Thoracic aorta (tissue), 2 donors: ENCODE measurements around the gene NUDC. TPM values are rescaled to one million over a fixed set of nuclear protein-coding genes. Genes with fewer than 3 reads are reported as not detected.

ENCODE experiments used
- ATAC-seq: fragments of 150-250 bp; one replicate; pipeline ENCODE4 v1.8.0; 2017; ENCODE audit warnings: low read depth; ENCODE audit not compliant: insufficient number of reproducible peaks, low FRiP score
- DNase-seq: peaks from one replicate; pipeline ENCODE4 v3.0.0-alpha.2; 2020; ENCODE audit warnings: low spot score
- H3K27ac ChIP-seq, 2 donors: fragments of 200-600 bp; sonication (generic); 1 replicate in 1 of 2; 2 replicates in 1 of 2; pipeline ENCODE4 v1.5.1; 2016; ENCODE audit warnings: mild to moderate bottlenecking in 2 of 2, moderate library complexity in 2 of 2
- H3K27me3 ChIP-seq: fragments of 200-600 bp; sonication (generic); replicated peaks from 2 replicates; pipeline ENCODE4 v1.6.0; 2016; ENCODE audit warnings: mild to moderate bottlenecking; ENCODE audit not compliant: insufficient read depth
- H3K36me3 ChIP-seq: fragments of 200-600 bp; sonication (generic); one replicate; pipeline ENCODE4 v1.5.1; 2016
- H3K4me1 ChIP-seq, 2 donors: fragments of 200-600 bp; sonication (generic); 1 replicate in 1 of 2; 2 replicates in 1 of 2; pipeline versions ENCODE4 v1.5.1 to v1.6.0; 2016; ENCODE audit warnings: low read depth in 2 of 2, mild to moderate bottlenecking in 1 of 2; ENCODE audit not compliant: control insufficient read depth in 1 of 2
- H3K4me3 ChIP-seq: fragments of 200-600 bp; sonication (generic); 2 replicates; pipeline ENCODE4 v1.5.1; 2016; ENCODE audit warnings: mild to moderate bottlenecking
- H3K9me3 ChIP-seq: fragments of 200-600 bp; sonication (generic); 2 replicates; pipeline ENCODE4 v1.5.1; 2016
- CTCF ChIP-seq: fragments of 200-600 bp; sonication (generic); IDR thresholded peaks from one replicate; pipeline ENCODE4 v1.5.1; 2019; ENCODE audit warnings: antibody characterized with exemption
- total RNA-seq, 2 donors: library from RNA; depleted of rRNA; stranded (reverse); fragments of >200 nt; gene quantifications; one replicate each; pipeline versions ENCODE4 v1.1.0 to v1.2.3, GENCODE V29; 2016

NUDC gene
- total RNA-seq, 2 donors from 2014 or later: 36.8 to 56.4 TPM

- Histone ChIP-seq H3K36me3 (peaks cover 35% of the 10 kb centered on the region), H3K27me3 (no peaks in the 10 kb centered on the region), H3K4me1 (peaks cover 6 to 15% of the 10 kb centered on the region in 2 donors), H3K9me3 (no peaks in the 10 kb centered on the region), H3K27ac (no peak overlapping the region), H3K4me3 (no peak overlapping the region)
- no peak for TF ChIP-seq CTCF
- ATAC-seq (no peak), DNase-seq (no peak)
Measured at GRCh38 chr1:26894263-26894662, 27.3 kb upstream of the NUDC start.

GRCh38 chr1:26897351-26897750 lies 24.2 kb upstream of the NUDC start:
- Histone ChIP-seq H3K36me3 (peaks cover 32% of the 10 kb centered on the region), H3K27ac (no peak overlapping the region), H3K4me3 (no peak overlapping the region), H3K9me3 (no peaks in the 10 kb centered on the region), H3K27me3 (no peaks in the 10 kb centered on the region), H3K4me1 (peaks cover 8 to 23% of the 10 kb centered on the region in 2 donors)
- DNase-seq (no peak), ATAC-seq (no peak)
- TF ChIP-seq CTCF: no peak

DNA sequence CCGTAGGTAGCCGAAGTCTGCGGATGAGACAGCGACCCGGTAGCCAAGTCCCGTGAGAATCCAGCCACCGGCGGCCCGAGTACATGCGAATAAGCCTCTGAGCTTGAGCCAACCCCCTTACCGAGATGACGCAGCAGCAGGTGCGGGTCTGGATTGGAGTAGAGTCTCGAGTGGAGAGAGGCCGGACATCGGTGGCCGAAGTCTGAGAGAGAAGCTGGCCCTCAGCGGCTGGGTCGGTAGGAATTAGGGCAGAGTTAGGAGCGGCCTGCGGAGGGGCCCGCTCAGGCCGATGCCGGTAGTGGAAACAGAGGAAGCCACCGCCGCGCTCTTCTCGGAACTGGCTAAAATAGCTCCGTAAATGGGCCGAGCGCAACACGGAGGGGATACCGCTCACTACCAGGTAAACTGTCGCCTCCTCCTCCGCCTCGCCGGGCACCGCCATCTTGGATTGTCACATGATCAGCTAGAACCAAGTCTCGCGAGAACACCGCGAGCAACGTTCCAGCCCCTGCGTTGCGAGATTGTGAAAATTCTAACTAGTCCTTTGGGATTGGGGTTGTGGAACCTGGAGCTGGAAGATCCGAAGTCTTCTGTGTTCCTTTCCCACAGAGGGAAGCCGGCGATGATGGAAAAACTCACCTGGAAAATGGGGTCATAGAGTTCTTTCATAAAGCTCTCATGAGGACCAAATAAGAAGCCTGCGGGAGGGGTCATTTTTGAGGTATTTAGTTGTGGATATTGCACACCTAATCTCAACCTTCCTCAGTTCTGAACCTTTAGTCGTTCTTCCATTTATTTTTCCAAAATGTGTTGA lies 21.3 kb upstream of the NUDC start, which contains the start of gene GPATCH3:
Gene GPATCH3, minus strand, starts transcription at position 467 of the 814 bp plus-strand sequence. Its CDS starts 25 bp downstream, at position 442.
- TF ChIP-seq CTCF: no peak
- peak; percentile 89 for DNase-seq

DNA sequence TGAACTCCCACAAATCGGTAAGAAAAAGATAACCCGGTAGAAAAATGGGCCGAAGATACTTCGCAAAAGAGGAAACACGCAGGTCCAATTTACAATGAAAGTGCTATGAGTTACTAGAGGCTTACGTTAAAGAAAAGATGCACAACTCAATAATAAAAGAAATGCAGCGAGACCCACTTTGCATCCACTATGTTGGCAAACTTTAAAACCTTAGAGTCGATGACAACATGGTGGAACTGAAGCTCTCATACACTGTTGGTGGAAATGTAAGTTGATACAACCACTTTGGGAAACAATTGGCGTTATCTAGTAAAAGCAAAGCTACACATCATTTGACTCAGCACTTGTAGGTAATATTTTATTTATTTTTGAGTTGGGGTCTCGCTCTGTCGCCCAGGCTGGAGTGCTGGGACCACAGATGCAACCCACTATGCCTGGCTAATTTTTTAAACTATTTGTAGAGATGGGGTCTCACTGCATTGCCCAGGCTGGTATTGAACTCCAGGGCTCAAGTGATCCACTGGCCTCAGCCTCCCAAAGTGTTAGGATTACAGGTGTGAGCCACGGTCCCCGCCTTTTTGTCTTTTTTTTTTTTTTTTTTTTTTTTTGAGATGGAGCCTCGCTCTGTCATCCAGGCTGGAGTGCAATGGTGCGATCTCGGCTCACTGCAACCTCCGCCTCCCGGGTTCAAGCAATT lies 20.6 kb upstream of the NUDC start:
- no peak for DNase-seq
- H3K36me3 ChIP-seq: peaks cover 6% of the 10 kb centered on the region
- TF ChIP-seq CTCF: no peak
- no peaks in the 10 kb centered on the region for H3K27me3 ChIP-seq
- peaks cover 8 to 23% of the 10 kb centered on the region in 2 donors for H3K4me1 ChIP-seq
- ATAC-seq: no peak
- peak overlapping the region; percentile 100 for H3K4me3 ChIP-seq
- no peaks in the 10 kb centered on the region for H3K9me3 ChIP-seq
- peak overlapping the region; percentile 78 to 83 for H3K27ac ChIP-seq

More for the DNA sequence above, 21.3 kb upstream of the NUDC start, which contains the start of gene GPATCH3:
- peak; percentile 71 for ATAC-seq
- Histone ChIP-seq H3K36me3 (peaks cover 14% of the 10 kb centered on the region), H3K27me3 (no peaks in the 10 kb centered on the region), H3K4me3 (peak within 1 kb of the TSS; percentile 100), H3K27ac (peak within 1 kb of the TSS; percentile 78 to 83), H3K9me3 (no peaks in the 10 kb centered on the region), H3K4me1 (peaks cover 8 to 23% of the 10 kb centered on the region in 2 donors)
